ENCODE results near the gene PHACTR1.

DNA sequence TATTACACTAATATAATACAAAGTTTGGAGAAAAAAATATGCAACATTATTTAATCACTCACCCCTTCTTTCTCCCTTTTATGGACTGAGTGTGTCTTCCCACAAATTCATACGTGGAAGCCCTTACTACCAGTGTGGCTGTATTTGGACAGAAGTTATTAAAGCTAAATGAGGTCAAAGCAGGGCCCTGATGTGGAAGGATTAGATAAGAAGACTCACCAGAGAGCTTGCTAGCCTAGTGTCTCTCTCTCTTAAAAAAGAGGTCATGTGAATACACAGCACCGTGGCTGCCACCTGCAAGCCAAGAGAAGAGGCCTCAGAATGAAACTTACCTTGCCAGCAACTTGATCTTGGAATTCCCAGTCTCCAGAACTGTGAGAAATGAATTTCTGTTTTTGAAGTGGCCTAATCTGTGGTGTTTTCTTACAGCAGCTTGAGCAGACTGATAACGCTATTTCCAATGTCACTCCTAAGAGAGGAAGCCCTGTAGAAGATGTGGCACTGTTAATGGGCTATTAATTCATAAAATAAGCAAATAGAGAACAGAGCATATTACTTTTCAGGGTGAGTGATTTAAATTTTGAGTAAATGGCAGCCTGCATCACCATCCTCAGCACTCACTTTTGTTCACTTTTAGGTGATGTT, 378.3 kb downstream of the PHACTR1 start:
- TF ChIP-seq POLR2AphosphoS5 (IDR thresholded peaks at IDR 0.05; ENCODE audit: low read depth, low read length) = no peak
- no peak for TF ChIP-seq POLR2A (IDR thresholded peaks at IDR 0.05; ENCODE audit: low read depth, low read length)

Data from GM12891 (cell line).